NOMO-1 treated with DMSO at 0.1 percent for 48 hours (cell line): ENCODE measurements around the gene PLA2G7.
"Not testable (repeated sequence)": the region's sequence is repeated elsewhere in the genome, so short reads cannot be mapped to it uniquely, and the experiment has no call there.

Experiments
- DNase-seq: peaks from one replicate; lab custom pipeline; 2025; ENCODE audit not compliant: unreplicated experiment; lab: John Stamatoyannopoulos, UW

Gene PLA2G7

GRCh38 chr6:46748940-46749503 is 13.8 kb upstream of the PLA2G7 start:
- no peak for DNase-seq

- no peak for DNase-seq
Measured at GRCh38 chr6:46746696-46747095, 11.5 kb upstream of the PLA2G7 start, which contains the start of gene ANKRD66. TSS of gene ANKRD66 (plus strand) at chr6:46746933. CDS start at chr6:46751949, 5,016 bp downstream.

GRCh38 chr6:46745973-46746372 is 10.8 kb upstream of the PLA2G7 start:
- no peak for DNase-seq

GRCh38 chr6:46744159-46744725 is 9.1 kb upstream of the PLA2G7 start:
- DNase-seq = not testable (repeated sequence)

GRCh38 chr6:46743425-46744158 is 8.4 kb upstream of the PLA2G7 start:
- DNase-seq = no peak

GRCh38 chr6:46741910-46742309 is 6.7 kb upstream of the PLA2G7 start:
- no peak for DNase-seq

- no peak for DNase-seq
Measured at GRCh38 chr6:46741482-46741881, 6.3 kb upstream of the PLA2G7 start.

GRCh38 chr6:46736906-46737305 is 1.7 kb upstream of the PLA2G7 start:
- DNase-seq = no peak

- no peak for DNase-seq
Measured at GRCh38 chr6:46735720-46736031, 501 bp upstream of the PLA2G7 start.

- DNase-seq = no peak
Measured at GRCh38 chr6:46733341-46733801, 1.8 kb downstream of the PLA2G7 start.

- DNase-seq = peak; percentile 71
Measured at GRCh38 chr6:46730921-46731461, 4.2 kb downstream of the PLA2G7 start.

GRCh38 chr6:46729787-46730326 is 5.3 kb downstream of the PLA2G7 start:
- no peak for DNase-seq

- no peak for DNase-seq
Measured at GRCh38 chr6:46720401-46720800, 14.8 kb downstream of the PLA2G7 start.

- DNase-seq = no peak
Measured at GRCh38 chr6:46719099-46719498, 16.1 kb downstream of the PLA2G7 start.

GRCh38 chr6:46715141-46715540 is 20.0 kb downstream of the PLA2G7 start:
- DNase-seq = peak; percentile 67

GRCh38 chr6:46711491-46711890 is 23.7 kb downstream of the PLA2G7 start:
- no peak for DNase-seq

GRCh38 chr6:46706464-46706863 is 28.7 kb downstream of the PLA2G7 start:
- no peak for DNase-seq

GRCh38 chr6:46704562-46704961 is 30.6 kb downstream of the PLA2G7 start:
- DNase-seq = peak; percentile 51

GRCh38 chr6:46699970-46700369 is 35.2 kb downstream of the PLA2G7 start:
- DNase-seq = no peak

- DNase-seq = no peak
Measured at GRCh38 chr6:46690911-46691451, 44.2 kb downstream of the PLA2G7 start.

GRCh38 chr6:46690141-46690755 is 44.9 kb downstream of the PLA2G7 start:
- DNase-seq = no peak
